Sigmoid colon (tissue), 4 donors: ENCODE measurements around the gene ACVR2B.

ENCODE experiments used
- CTCF ChIP-seq, 4 experiments: fragments of 450-650 bp in 3 of 4; fragments of 200-600 bp in 1 of 4; IDR thresholded peaks; one replicate each; pipeline ENCODE4 v1.5.1; 2016 to 2019; ENCODE audit warnings: antibody characterized with exemption in 4 of 4, mild to moderate bottlenecking in 3 of 4, moderate library complexity in 2 of 4
- EP300 ChIP-seq, 4 donors: sonication (generic); formaldehyde crosslinking; IDR thresholded peaks; one replicate each; pipeline ENCODE4 v1.6.1; 2017; ENCODE audit warnings: antibody characterized with exemption in 4 of 4
- POLR2AphosphoS5 ChIP-seq, 4 donors: sonication (generic); formaldehyde crosslinking; IDR thresholded peaks; one replicate each; pipeline ENCODE4 v1.6.1; 2017; ENCODE audit warnings: antibody characterized with exemption in 4 of 4

DNA sequence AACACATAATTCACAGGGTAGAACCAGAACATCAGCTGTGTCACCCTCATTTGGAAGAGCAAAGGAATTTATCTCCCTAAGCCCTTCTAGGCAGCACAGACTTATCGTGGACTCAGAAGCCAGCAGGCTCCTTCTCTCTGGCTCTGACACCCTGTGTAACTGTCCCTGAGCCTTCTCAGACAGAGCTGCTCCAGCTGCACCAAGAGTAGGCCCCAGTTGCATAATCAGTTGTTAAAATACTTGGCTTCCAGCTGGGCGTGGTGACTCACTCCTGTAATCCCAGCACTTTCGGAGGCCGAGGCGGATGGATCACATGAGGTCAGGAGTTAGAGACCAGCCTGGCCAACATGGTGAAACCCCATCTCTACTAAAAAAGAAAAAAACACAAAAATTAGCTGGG, 49.4 kb upstream of the ACVR2B start:
- TF ChIP-seq CTCF (IDR thresholded peaks at IDR 0.05): no peak
- peak in 2 of 4 donors; percentile 48 to 58 for TF ChIP-seq POLR2AphosphoS5 (IDR thresholded peaks at IDR 0.05)
- TF ChIP-seq EP300 (IDR thresholded peaks at IDR 0.05): no peak
